KMS-11 (cell line): Measurements from ENCODE around the gene TRIM28.

Experiments used
- H2AFZ ChIP-seq: fragments of 200-600 bp; sonication (generic); 2 replicates; pipeline ENCODE4 v1.6.1; 2016; ENCODE audit warnings: antibody characterized with exemption, mixed run types, low read depth
- H3K27ac ChIP-seq: fragments of 200-600 bp; sonication (generic); 2 replicates; pipeline ENCODE4 v1.6.1; 2016; ENCODE audit warnings: mild to moderate bottlenecking, mixed run types
- H3K27me3 ChIP-seq: fragments of 200-600 bp; sonication (generic); 2 replicates; pipeline ENCODE4 v1.6.1; 2017; ENCODE audit warnings: mild to moderate bottlenecking, low read depth, mixed run types, moderate library complexity; ENCODE audit not compliant: insufficient read depth
- H3K36me3 ChIP-seq: fragments of 200-600 bp; sonication (generic); 2 replicates; pipeline ENCODE4 v1.6.1; 2017; ENCODE audit warnings: mild to moderate bottlenecking, mixed run types; ENCODE audit not compliant: insufficient read depth
- H3K4me1 ChIP-seq: fragments of 200-600 bp; sonication (generic); 2 replicates; pipeline ENCODE4 v1.6.1; 2016; ENCODE audit warnings: mild to moderate bottlenecking, low read depth, mixed run types; ENCODE audit not compliant: poor library complexity, severe bottlenecking
- H3K4me2 ChIP-seq: fragments of 200-600 bp; sonication (generic); 2 replicates; pipeline ENCODE4 v1.7.0; 2016; ENCODE audit warnings: mild to moderate bottlenecking, mixed run types
- H3K4me3 ChIP-seq: fragments of 200-600 bp; sonication (generic); IDR thresholded peaks from 2 replicates; pipeline ENCODE4 v1.6.1; 2017; ENCODE audit warnings: low read depth, low read length, mixed read lengths; ENCODE audit not compliant: insufficient read depth
- H3K79me2 ChIP-seq: fragments of 200-600 bp; sonication (generic); 2 replicates; pipeline ENCODE4 v1.6.1; 2016; ENCODE audit warnings: low read depth, mixed run types; ENCODE audit not compliant: insufficient read depth
- H3K9ac ChIP-seq: fragments of 200-600 bp; sonication (generic); 2 replicates; pipeline ENCODE4 v1.6.1; 2016; ENCODE audit warnings: mild to moderate bottlenecking, mixed run types
- H4K20me1 ChIP-seq: fragments of 200-600 bp; sonication (generic); 2 replicates; pipeline ENCODE4 v1.6.1; 2016; ENCODE audit warnings: mild to moderate bottlenecking, mixed run types; ENCODE audit not compliant: insufficient read depth
- TF ChIP-seq, protein P1 (sequence below): fragments of 200-600 bp; sonication (generic); conservative IDR thresholded peaks from 2 replicates; pipeline ENCODE4 v1.6.1; 2017; ENCODE audit warnings: low read depth, mild to moderate bottlenecking, antibody characterized with exemption, low read length, moderate library complexity, mixed read lengths

The TRIM28 gene

DNA sequence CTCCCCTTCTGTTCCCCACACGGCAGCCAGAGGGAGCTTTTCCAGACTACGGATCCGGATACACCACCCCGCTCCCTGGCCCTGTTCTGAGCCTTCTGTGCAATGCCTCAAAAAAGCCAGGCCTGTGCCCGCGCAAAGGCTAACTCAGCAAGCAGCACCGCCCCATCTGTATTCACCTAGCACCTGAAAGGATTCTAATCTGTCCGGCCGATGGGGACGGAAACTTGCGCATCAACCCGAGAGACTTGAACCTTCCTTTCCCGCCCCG lies 24.8 kb upstream of the TRIM28 start:
- H3K27ac ChIP-seq, result peak overlapping the region; percentile 83
- H2AFZ ChIP-seq, result peak overlapping the region; percentile 82
- peak overlapping the region; percentile 90 for H3K9ac ChIP-seq
- H3K79me2 ChIP-seq, result peaks cover 25% of the 10 kb centered on the region
- H3K4me2 ChIP-seq, result peak overlapping the region; percentile 51
- H3K4me1 ChIP-seq, result peaks cover 23% of the 10 kb centered on the region
- H3K4me3 ChIP-seq, result no peak overlapping the region
- no peaks in the 10 kb centered on the region for H3K27me3 ChIP-seq
- no peaks in the 10 kb centered on the region for H3K36me3 ChIP-seq
- no peaks in the 10 kb centered on the region for H4K20me1 ChIP-seq
- TF ChIP-seq, protein P1, sequence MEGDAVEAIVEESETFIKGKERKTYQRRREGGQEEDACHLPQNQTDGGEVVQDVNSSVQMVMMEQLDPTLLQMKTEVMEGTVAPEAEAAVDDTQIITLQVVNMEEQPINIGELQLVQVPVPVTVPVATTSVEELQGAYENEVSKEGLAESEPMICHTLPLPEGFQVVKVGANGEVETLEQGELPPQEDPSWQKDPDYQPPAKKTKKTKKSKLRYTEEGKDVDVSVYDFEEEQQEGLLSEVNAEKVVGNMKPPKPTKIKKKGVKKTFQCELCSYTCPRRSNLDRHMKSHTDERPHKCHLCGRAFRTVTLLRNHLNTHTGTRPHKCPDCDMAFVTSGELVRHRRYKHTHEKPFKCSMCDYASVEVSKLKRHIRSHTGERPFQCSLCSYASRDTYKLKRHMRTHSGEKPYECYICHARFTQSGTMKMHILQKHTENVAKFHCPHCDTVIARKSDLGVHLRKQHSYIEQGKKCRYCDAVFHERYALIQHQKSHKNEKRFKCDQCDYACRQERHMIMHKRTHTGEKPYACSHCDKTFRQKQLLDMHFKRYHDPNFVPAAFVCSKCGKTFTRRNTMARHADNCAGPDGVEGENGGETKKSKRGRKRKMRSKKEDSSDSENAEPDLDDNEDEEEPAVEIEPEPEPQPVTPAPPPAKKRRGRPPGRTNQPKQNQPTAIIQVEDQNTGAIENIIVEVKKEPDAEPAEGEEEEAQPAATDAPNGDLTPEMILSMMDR, result no peak

DNA sequence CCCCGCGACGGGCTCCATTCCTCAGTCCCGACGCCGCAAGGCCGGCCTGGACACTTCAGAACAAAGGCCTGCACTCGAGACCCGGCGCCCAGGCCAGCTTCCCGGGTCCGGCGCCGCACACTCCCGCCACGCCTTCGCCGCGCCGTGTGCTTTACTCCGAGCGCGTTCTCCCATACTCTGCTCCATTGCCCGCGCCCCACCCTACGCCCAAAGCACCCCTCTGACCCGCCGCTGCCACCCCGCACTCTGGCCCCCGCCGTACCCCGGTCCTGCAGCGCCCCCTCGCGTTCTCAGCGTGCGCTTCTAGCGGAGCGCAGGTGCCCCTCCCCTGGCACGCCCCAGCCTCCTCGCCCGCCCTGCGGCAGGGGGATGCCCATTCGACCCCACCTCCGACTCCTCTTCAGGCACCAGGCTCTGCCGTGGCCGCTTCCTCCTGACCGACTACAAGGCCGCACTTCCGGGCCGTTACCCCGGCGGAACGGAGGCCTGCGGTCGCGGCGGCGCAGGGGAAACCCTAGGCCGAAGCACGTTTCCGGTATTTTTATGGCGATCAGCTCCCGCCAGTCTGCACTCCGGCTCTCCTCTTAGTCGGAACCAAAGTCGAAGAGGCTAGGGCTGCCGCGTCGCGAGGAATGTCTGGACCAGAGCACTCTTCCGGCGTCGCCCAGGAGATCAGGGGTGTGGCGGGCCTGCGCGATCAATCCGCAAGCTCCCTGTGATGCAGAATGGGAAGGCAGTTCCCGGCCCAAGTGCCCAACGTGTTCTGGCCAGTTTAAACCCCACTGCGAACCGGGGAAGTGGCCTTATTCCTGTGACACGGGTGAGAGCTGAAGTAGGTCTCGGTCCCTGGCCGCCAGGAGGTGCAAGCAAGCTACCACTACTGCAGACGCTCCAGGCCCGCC lies 24.3 kb upstream of the TRIM28 start, which contains the start of gene ZBTB45:
ZBTB45 (minus strand) TSS at position 456 of the 902 bp plus-strand sequence. CDS start 2,137 bp downstream, outside the sequence.
- H3K4me3 ChIP-seq, result no peak within 1 kb of the TSS
- H2AFZ ChIP-seq, result peak within 1 kb of the TSS; percentile 82
- H3K36me3 ChIP-seq, result no peaks in the 10 kb centered on the region
- H4K20me1 ChIP-seq, result no peaks in the 10 kb centered on the region
- H3K4me2 ChIP-seq, result peak within 1 kb of the TSS; percentile 62
- TF ChIP-seq, protein P1, result peak; percentile 80
- H3K27me3 ChIP-seq, result no peaks in the 10 kb centered on the region
- peaks cover 23% of the 10 kb centered on the region for H3K4me1 ChIP-seq
- peak within 1 kb of the TSS; percentile 83 for H3K27ac ChIP-seq
- H3K9ac ChIP-seq, result peak within 1 kb of the TSS; percentile 90
- peaks cover 22% of the 10 kb centered on the region for H3K79me2 ChIP-seq

DNA sequence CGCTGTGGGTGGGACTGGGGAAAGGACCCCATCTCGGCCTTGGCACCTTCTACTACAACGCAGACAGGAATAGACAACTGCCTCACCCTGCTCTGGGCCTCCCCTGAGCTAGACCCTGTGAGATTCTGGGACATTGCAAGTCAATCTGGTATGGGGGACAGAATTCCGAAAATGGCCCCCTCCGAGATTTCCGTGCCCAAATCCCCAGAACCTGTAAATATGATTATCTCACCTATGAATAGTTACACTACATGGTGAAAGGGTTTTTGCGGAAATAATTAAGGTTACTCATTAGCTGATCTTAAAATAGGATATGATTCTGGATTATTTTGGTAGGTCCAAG lies 23.6 kb upstream of the TRIM28 start:
- Histone ChIP-seq H3K4me1 (peaks cover 17% of the 10 kb centered on the region), H3K79me2 (peaks cover 16% of the 10 kb centered on the region; the same call in 1 of the 2 replicates), H3K9ac (peak overlapping the region; percentile 90; the same call in 1 of the 2 replicates), H4K20me1 (no peaks in the 10 kb centered on the region), H3K36me3 (no peaks in the 10 kb centered on the region), H3K4me3 (no peak overlapping the region), H3K4me2 (peak overlapping the region; percentile 62), H3K27me3 (no peaks in the 10 kb centered on the region), H3K27ac (peak overlapping the region; percentile 83), H2AFZ (peak overlapping the region; percentile 49)
- TF ChIP-seq, protein P1, result no peak

DNA sequence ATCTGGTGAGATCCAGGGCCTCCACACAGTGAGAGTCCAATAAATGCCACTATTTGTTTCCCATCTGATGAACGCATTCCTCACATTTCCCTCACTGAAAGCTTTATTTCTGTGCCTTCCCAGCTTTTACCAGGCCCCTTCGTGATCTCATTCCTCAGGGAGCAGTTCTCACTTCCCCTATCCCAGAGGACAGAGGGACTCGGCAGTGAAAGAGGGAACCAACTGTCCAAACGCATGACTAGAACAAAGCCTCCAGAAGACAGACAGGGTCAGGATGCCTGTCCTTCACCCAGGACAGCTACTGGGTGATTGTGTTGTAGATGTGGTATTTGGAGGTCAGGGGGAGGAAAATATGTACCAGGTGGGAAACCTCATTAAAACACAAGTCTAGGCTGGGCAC lies 22.2 kb upstream of the TRIM28 start:
- H3K27me3 ChIP-seq, result no peaks in the 10 kb centered on the region
- H3K36me3 ChIP-seq, result no peaks in the 10 kb centered on the region
- peaks cover 14% of the 10 kb centered on the region; the same call in 1 of the 2 replicates for H3K79me2 ChIP-seq
- H3K4me1 ChIP-seq, result peaks cover 10% of the 10 kb centered on the region
- H3K27ac ChIP-seq, result no peak overlapping the region
- H2AFZ ChIP-seq, result no peak overlapping the region
- H3K9ac ChIP-seq, result no peak overlapping the region
- no peaks in the 10 kb centered on the region for H4K20me1 ChIP-seq
- no peak overlapping the region for H3K4me3 ChIP-seq
- no peak overlapping the region for H3K4me2 ChIP-seq
- TF ChIP-seq, protein P1, result no peak
